OCI-LY3 (cell line): ENCODE results near the gene NAMPT.
"Not testable (repeated sequence)": the region's sequence is repeated elsewhere in the genome, so short reads cannot be mapped to it uniquely, and the experiment has no call there.

Experiments used
- H2AFZ ChIP-seq: fragments of 200-600, 300-600 bp; shearing (Covaris generic); 2 replicates; pipeline ENCODE4 v1.6.0; 2014; ENCODE audit warnings: antibody characterized with exemption, low read depth, low read length
- H3K27ac ChIP-seq: fragments of 200-600, 300-600 bp; sonication (generic); 2 replicates; pipeline ENCODE4 v1.5.1; 2014; ENCODE audit warnings: mild to moderate bottlenecking, low read length, moderate library complexity, mixed read lengths
- H3K27me3 ChIP-seq: fragments of 200-600, 300-600 bp; sonication (generic); 2 replicates; pipeline ENCODE4 v1.6.1; 2014; ENCODE audit warnings: low read depth, low read length, mixed read lengths
- H3K36me3 ChIP-seq: fragments of 200-600, 300-600 bp; sonication (generic); replicated peaks from 2 replicates; pipeline ENCODE3; 2014; ENCODE audit warnings: low read depth, low read length, mixed read lengths
- H3K4me1 ChIP-seq: fragments of 300-600, 200-600 bp; sonication (generic); 2 replicates; pipeline ENCODE4 v1.6.1; 2014; ENCODE audit warnings: low read length, mixed read lengths
- H3K4me2 ChIP-seq: fragments of 200-600, 300-600 bp; sonication (generic); 2 replicates; pipeline ENCODE4 v1.6.1; 2014; ENCODE audit warnings: low read length, mixed read lengths
- H3K4me3 ChIP-seq: fragments of 300-600, 200-600 bp; sonication (generic); 2 replicates; pipeline ENCODE4 v1.5.1; 2014; ENCODE audit warnings: antibody characterized with exemption, mild to moderate bottlenecking, low read length, moderate library complexity
- H3K79me2 ChIP-seq: fragments of 300-600, 200-600 bp; shearing (Covaris generic); 2 replicates; pipeline ENCODE4 v1.6.1; 2014; ENCODE audit warnings: mild to moderate bottlenecking, low read length, mixed read lengths
- H3K9ac ChIP-seq: fragments of 300-600, 200-600 bp; shearing (Covaris generic); 2 replicates; pipeline ENCODE4 v1.6.0; 2014; ENCODE audit warnings: mild to moderate bottlenecking, low read length, moderate library complexity
- H3K9me3 ChIP-seq: fragments of 200-600, 300-600 bp; shearing (Covaris generic); 2 replicates; pipeline ENCODE4 v1.6.1; 2014; ENCODE audit warnings: low read length, mixed read lengths; ENCODE audit not compliant: insufficient read depth
- H4K20me1 ChIP-seq: fragments of 200-600, 300-600 bp; sonication (generic); 2 replicates; pipeline ENCODE4 v1.6.1; 2016; ENCODE audit warnings: low read length, mixed read lengths; ENCODE audit not compliant: insufficient read depth
- EZH2phosphoT487 ChIP-seq: fragments of 200-600 bp; shearing (Covaris generic); IDR thresholded peaks from 2 replicates; pipeline ENCODE4 v1.6.1; 2018; ENCODE audit warnings: antibody characterized with exemption, mixed run types, low read depth
- TF ChIP-seq, protein P1 (sequence below): fragments of 200-600, 300-600 bp; sonication (generic); IDR thresholded peaks from 2 replicates; pipeline ENCODE4 v1.5.1; 2014; ENCODE audit warnings: antibody characterized with exemption, low read length, low read depth

NAMPT gene

DNA sequence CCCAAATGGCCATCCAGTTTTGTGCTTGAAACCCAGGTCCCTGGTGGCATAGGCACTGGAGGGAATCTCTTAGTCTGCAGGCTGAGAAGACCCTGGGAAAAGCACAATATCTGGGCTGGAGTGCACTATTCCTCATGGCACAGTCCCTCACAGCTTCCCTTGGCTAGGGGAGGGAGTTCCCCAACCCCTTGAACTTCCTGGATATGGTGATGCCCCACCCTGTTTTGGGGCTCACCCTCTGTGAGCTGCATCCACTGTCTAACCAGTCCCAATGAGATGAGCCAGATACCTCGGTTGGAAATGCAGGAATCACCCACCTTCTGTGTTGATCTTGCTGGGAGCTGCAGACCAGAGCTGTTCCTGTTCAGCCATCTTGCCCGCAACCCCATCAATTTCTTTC is 19.8 kb upstream of the NAMPT start:
- H3K27ac ChIP-seq: no peak overlapping the region
- TF ChIP-seq, protein P1, sequence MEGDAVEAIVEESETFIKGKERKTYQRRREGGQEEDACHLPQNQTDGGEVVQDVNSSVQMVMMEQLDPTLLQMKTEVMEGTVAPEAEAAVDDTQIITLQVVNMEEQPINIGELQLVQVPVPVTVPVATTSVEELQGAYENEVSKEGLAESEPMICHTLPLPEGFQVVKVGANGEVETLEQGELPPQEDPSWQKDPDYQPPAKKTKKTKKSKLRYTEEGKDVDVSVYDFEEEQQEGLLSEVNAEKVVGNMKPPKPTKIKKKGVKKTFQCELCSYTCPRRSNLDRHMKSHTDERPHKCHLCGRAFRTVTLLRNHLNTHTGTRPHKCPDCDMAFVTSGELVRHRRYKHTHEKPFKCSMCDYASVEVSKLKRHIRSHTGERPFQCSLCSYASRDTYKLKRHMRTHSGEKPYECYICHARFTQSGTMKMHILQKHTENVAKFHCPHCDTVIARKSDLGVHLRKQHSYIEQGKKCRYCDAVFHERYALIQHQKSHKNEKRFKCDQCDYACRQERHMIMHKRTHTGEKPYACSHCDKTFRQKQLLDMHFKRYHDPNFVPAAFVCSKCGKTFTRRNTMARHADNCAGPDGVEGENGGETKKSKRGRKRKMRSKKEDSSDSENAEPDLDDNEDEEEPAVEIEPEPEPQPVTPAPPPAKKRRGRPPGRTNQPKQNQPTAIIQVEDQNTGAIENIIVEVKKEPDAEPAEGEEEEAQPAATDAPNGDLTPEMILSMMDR: no peak
- no peak for TF ChIP-seq EZH2phosphoT487
- H3K4me3 ChIP-seq: no peak overlapping the region
- no peaks in the 10 kb centered on the region for H3K79me2 ChIP-seq
- H3K36me3 ChIP-seq: no peaks in the 10 kb centered on the region
- no peaks in the 10 kb centered on the region for H3K27me3 ChIP-seq
- no peaks in the 10 kb centered on the region for H3K4me1 ChIP-seq
- H3K9me3 ChIP-seq: no peaks in the 10 kb centered on the region
- H2AFZ ChIP-seq: no peak overlapping the region
- no peak overlapping the region for H3K9ac ChIP-seq
- H3K4me2 ChIP-seq: no peak overlapping the region
- H4K20me1 ChIP-seq: no peaks in the 10 kb centered on the region

DNA sequence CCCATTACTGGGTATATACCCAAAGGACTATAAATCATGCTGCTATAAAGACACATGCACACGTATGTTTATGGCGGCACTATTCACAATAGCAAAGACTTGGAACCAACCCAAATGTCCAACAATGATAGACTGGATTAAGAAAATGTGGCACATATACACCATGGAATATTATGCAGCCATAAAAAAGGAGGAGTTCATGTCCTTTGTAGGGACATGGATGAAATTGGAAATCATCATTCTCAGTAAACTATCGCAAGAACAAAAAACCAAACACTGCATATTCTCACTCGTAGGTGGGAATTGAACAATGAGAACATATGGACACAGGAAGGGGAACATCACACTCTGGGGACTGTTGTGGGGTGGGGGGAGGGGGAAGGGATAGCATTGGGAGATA is 13.8 kb upstream of the NAMPT start:
- not testable (repeated sequence) for H3K27ac ChIP-seq, H4K20me1 ChIP-seq, H3K9me3 ChIP-seq, H3K4me3 ChIP-seq, H3K4me1 ChIP-seq, H3K36me3 ChIP-seq, H3K4me2 ChIP-seq, H3K9ac ChIP-seq, H2AFZ ChIP-seq, H3K79me2 ChIP-seq, H3K27me3 ChIP-seq

DNA sequence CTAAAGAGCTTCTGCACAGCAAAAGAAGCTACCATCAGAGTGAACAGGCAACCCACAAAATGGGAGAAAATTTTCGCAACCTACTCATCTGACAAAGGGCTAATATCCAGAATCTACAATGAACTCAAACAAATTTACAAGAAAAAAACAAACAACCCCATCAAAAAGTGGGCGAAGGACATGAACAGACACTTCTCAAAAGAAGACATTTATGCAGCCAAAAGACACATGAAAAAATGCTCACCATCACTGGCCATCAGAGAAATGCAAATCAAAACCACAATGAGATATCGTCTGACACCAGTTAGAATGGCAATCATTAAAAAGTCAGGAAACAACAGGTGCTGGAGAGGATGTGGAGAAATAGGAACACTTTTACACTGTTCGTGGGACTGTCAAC is 13.4 kb upstream of the NAMPT start:
- not testable (repeated sequence) for H3K27ac ChIP-seq, H4K20me1 ChIP-seq, H3K79me2 ChIP-seq, H3K4me3 ChIP-seq, H3K9ac ChIP-seq, H3K27me3 ChIP-seq, H2AFZ ChIP-seq, H3K4me1 ChIP-seq, H3K36me3 ChIP-seq, H3K4me2 ChIP-seq, H3K9me3 ChIP-seq

DNA sequence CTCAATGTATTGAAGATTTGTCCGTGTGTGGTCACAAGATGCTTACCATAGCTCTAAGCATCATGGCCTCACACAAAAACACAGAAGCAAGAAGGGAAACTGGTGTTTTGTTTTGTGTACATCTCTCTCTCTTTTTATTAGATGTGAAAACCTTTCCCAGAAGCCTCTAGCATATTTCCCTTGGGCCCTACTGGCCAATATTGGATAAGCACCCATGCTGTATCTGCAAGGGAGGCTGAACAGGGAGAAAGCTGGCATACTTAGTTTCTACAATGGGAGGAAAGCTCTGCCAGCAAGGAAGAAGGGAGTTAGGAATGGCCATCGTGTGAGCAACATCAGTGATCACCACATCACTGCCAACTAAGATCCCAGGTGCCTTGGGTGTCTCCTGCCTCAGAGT is 9.6 kb upstream of the NAMPT start:
- Histone ChIP-seq H4K20me1 (no peaks in the 10 kb centered on the region), H3K4me1 (peaks cover 17% of the 10 kb centered on the region), H2AFZ (no peak overlapping the region), H3K27me3 (no peaks in the 10 kb centered on the region), H3K36me3 (no peaks in the 10 kb centered on the region), H3K9me3 (no peaks in the 10 kb centered on the region), H3K79me2 (no peaks in the 10 kb centered on the region), H3K4me3 (no peak overlapping the region), H3K27ac (no peak overlapping the region), H3K4me2 (no peak overlapping the region), H3K9ac (no peak overlapping the region)
- no peak for TF ChIP-seq EZH2phosphoT487
- TF ChIP-seq, protein P1: no peak

DNA sequence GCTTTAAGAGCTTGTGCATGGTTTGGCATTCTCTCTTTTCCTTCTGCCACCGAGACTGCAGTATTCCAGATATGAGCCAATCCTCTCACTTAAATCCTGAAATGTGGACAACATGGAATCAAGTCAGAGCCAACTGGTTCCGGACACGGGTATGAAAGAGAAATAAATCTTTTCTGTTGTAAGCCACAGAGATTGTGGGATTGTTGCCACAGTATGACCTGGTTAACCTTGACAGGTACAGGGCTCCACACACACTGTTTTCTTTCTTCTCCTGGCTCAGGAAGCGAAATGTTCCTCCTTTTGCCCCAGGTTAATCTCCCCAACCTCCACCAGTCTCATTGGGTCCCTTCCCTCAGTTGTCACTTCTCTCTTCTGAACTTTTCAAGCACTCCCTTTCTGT is 6.5 kb upstream of the NAMPT start:
- no peaks in the 10 kb centered on the region for H3K9me3 ChIP-seq
- TF ChIP-seq EZH2phosphoT487: no peak
- TF ChIP-seq, protein P1: no peak
- H3K4me2 ChIP-seq: no peak overlapping the region
- H3K79me2 ChIP-seq: no peaks in the 10 kb centered on the region
- no peak overlapping the region for H3K9ac ChIP-seq
- H3K36me3 ChIP-seq: no peaks in the 10 kb centered on the region
- H4K20me1 ChIP-seq: no peaks in the 10 kb centered on the region
- no peak overlapping the region for H3K27ac ChIP-seq
- no peaks in the 10 kb centered on the region for H3K27me3 ChIP-seq
- no peak overlapping the region for H2AFZ ChIP-seq
- no peak overlapping the region for H3K4me3 ChIP-seq
- peaks cover 31% of the 10 kb centered on the region for H3K4me1 ChIP-seq
